OCI-LY3 (cell line): ENCODE measurements around the gene DNAH17.

ENCODE experiments used
- H2AFZ ChIP-seq: fragments of 200-600, 300-600 bp; shearing (Covaris generic); 2 replicates; pipeline ENCODE4 v1.6.0; 2014; ENCODE audit warnings: antibody characterized with exemption, low read depth, low read length
- H3K27ac ChIP-seq: fragments of 200-600, 300-600 bp; sonication (generic); 2 replicates; pipeline ENCODE4 v1.5.1; 2014; ENCODE audit warnings: mild to moderate bottlenecking, low read length, moderate library complexity, mixed read lengths
- H3K27me3 ChIP-seq: fragments of 200-600, 300-600 bp; sonication (generic); 2 replicates; pipeline ENCODE4 v1.6.1; 2014; ENCODE audit warnings: low read depth, low read length, mixed read lengths
- H3K36me3 ChIP-seq: fragments of 200-600, 300-600 bp; sonication (generic); replicated peaks from 2 replicates; pipeline ENCODE3; 2014; ENCODE audit warnings: low read depth, low read length, mixed read lengths
- H3K4me1 ChIP-seq: fragments of 300-600, 200-600 bp; sonication (generic); 2 replicates; pipeline ENCODE4 v1.6.1; 2014; ENCODE audit warnings: low read length, mixed read lengths
- H3K4me2 ChIP-seq: fragments of 200-600, 300-600 bp; sonication (generic); 2 replicates; pipeline ENCODE4 v1.6.1; 2014; ENCODE audit warnings: low read length, mixed read lengths
- H3K4me3 ChIP-seq: fragments of 300-600, 200-600 bp; sonication (generic); 2 replicates; pipeline ENCODE4 v1.5.1; 2014; ENCODE audit warnings: antibody characterized with exemption, mild to moderate bottlenecking, low read length, moderate library complexity
- H3K79me2 ChIP-seq: fragments of 300-600, 200-600 bp; shearing (Covaris generic); 2 replicates; pipeline ENCODE4 v1.6.1; 2014; ENCODE audit warnings: mild to moderate bottlenecking, low read length, mixed read lengths
- H3K9ac ChIP-seq: fragments of 300-600, 200-600 bp; shearing (Covaris generic); 2 replicates; pipeline ENCODE4 v1.6.0; 2014; ENCODE audit warnings: mild to moderate bottlenecking, low read length, moderate library complexity
- H3K9me3 ChIP-seq: fragments of 200-600, 300-600 bp; shearing (Covaris generic); 2 replicates; pipeline ENCODE4 v1.6.1; 2014; ENCODE audit warnings: low read length, mixed read lengths; ENCODE audit not compliant: insufficient read depth
- H4K20me1 ChIP-seq: fragments of 200-600, 300-600 bp; sonication (generic); 2 replicates; pipeline ENCODE4 v1.6.1; 2016; ENCODE audit warnings: low read length, mixed read lengths; ENCODE audit not compliant: insufficient read depth
- EZH2phosphoT487 ChIP-seq: fragments of 200-600 bp; shearing (Covaris generic); IDR thresholded peaks from 2 replicates; pipeline ENCODE4 v1.6.1; 2018; ENCODE audit warnings: antibody characterized with exemption, mixed run types, low read depth
- TF ChIP-seq, protein P1 (sequence below): fragments of 200-600, 300-600 bp; sonication (generic); IDR thresholded peaks from 2 replicates; pipeline ENCODE4 v1.5.1; 2014; ENCODE audit warnings: antibody characterized with exemption, low read length, low read depth

DNAH17 gene, protein sequence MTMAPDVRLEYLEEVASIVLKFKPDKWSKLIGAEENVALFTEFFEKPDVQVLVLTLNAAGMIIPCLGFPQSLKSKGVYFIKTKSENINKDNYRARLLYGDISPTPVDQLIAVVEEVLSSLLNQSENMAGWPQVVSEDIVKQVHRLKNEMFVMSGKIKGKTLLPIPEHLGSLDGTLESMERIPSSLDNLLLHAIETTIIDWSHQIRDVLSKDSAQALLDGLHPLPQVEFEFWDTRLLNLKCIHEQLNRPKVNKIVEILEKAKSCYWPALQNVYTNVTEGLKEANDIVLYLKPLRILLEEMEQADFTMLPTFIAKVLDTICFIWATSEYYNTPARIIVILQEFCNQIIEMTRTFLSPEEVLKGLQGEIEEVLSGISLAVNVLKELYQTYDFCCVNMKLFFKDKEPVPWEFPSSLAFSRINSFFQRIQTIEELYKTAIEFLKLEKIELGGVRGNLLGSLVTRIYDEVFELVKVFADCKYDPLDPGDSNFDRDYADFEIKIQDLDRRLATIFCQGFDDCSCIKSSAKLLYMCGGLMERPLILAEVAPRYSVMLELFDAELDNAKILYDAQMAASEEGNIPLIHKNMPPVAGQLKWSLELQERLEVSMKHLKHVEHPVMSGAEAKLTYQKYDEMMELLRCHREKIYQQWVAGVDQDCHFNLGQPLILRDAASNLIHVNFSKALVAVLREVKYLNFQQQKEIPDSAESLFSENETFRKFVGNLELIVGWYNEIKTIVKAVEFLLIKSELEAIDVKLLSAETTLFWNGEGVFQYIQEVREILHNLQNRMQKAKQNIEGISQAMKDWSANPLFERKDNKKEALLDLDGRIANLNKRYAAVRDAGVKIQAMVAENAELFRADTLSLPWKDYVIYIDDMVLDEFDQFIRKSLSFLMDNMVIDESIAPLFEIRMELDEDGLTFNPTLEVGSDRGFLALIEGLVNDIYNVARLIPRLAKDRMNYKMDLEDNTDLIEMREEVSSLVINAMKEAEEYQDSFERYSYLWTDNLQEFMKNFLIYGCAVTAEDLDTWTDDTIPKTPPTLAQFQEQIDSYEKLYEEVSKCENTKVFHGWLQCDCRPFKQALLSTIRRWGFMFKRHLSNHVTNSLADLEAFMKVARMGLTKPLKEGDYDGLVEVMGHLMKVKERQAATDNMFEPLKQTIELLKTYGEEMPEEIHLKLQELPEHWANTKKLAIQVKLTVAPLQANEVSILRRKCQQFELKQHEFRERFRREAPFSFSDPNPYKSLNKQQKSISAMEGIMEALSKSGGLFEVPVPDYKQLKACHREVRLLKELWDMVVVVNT (N-terminal part only)

DNA sequence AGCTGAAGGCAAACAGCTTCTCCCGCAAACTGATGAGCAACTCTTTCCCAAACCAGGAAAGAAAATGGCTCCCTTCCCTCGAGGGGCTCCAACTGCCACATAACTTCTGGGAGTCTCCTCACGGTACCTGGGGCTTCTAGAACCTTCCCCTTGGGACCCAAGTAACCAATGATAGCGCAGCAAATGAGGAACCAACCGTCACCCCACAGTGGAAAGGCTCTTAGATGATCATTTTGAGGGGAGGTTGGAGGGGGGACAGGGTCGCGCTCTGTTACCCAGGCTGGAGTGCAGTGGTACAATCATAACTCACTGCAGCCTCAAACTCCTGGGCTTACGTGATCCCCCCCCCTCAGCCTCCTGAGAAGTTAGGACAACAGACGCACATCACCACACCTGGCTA, at the start of gene DNAH17:
TSS of gene DNAH17 (minus strand) at position 101 of the 400 bp plus-strand sequence. CDS start 2,339 bp downstream, outside the sequence.
- Histone ChIP-seq H3K79me2 (no peaks in the 10 kb centered on the region), H3K36me3 (no peaks in the 10 kb centered on the region), H3K9ac (no peak within 1 kb of the TSS), H3K4me3 (no peak within 1 kb of the TSS), H3K27ac (no peak within 1 kb of the TSS), H3K4me2 (no peak within 1 kb of the TSS), H3K27me3 (no peaks in the 10 kb centered on the region), H2AFZ (no peak within 1 kb of the TSS), H4K20me1 (no peaks in the 10 kb centered on the region), H3K9me3 (no peaks in the 10 kb centered on the region), H3K4me1 (peaks cover 18% of the 10 kb centered on the region)
- TF ChIP-seq, protein P1, sequence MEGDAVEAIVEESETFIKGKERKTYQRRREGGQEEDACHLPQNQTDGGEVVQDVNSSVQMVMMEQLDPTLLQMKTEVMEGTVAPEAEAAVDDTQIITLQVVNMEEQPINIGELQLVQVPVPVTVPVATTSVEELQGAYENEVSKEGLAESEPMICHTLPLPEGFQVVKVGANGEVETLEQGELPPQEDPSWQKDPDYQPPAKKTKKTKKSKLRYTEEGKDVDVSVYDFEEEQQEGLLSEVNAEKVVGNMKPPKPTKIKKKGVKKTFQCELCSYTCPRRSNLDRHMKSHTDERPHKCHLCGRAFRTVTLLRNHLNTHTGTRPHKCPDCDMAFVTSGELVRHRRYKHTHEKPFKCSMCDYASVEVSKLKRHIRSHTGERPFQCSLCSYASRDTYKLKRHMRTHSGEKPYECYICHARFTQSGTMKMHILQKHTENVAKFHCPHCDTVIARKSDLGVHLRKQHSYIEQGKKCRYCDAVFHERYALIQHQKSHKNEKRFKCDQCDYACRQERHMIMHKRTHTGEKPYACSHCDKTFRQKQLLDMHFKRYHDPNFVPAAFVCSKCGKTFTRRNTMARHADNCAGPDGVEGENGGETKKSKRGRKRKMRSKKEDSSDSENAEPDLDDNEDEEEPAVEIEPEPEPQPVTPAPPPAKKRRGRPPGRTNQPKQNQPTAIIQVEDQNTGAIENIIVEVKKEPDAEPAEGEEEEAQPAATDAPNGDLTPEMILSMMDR, result no peak

DNA sequence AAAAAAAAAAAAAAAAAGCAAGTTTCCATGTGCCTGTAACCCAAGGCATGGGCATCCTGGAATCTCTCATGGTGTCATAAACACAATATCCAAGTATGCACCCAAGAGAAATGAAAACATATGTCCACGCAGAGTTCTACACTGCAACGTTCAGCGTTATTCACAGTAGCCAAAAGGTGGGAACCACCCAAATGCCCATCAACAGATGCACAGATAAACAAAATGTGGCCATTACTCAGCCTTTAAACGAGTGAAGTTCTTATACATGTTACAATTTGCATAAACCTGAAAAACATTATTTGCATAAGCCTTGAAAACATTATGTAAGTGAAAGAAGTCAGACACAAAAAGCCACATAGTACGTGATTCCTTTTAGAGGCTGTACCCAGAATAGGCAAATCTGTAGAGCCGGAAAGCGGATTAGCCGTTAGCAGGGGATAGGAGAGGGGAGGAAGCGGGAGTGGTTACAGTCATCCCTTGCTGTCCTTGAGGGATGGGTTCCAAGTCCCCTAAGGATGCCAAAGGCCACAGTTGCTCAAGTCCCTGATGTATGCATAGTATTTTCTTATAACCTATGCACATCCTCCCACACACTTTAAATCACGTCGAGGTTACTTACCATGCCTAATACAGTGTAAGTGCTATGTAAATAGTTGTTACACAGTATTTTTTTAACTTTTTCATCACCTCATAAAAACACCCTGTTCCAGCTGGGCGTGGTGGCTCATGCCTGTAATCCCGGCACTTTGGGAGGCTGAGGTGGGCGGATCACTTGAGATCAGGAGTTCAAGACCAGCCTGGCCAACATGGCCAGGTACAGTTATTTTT, 47.3 kb upstream of the DNAH17 start:
- Histone ChIP-seq H3K4me3 (no peak overlapping the region), H4K20me1 (no peaks in the 10 kb centered on the region), H3K9ac (no peak overlapping the region), H3K27me3 (no peaks in the 10 kb centered on the region), H3K4me2 (no peak overlapping the region), H3K27ac (no peak overlapping the region), H2AFZ (no peak overlapping the region), H3K36me3 (no peaks in the 10 kb centered on the region), H3K9me3 (no peaks in the 10 kb centered on the region), H3K79me2 (no peaks in the 10 kb centered on the region), H3K4me1 (no peaks in the 10 kb centered on the region)
- TF ChIP-seq EZH2phosphoT487, result no peak
- TF ChIP-seq, protein P1, result no peak

DNA sequence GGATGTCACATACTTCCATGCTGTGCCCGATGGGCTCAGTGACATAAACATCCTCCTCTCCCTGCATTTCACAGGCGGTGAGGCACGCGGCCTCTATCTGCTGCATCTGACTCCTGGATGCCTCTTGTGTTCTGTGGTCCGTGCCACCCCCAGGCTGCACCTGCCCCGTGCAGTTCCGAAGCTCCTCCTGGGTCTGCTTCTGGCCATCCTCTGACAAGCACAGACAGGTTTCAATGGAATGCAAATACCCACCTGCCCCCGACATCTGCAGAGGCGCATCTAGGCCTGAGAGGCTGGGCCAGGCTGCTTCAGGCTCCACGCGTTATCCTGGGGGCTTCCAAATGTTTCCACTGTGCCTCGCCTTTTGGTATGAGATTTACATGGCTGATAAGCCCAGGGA, 46.3 kb upstream of the DNAH17 start:
- Histone ChIP-seq H3K4me2 (no peak overlapping the region), H3K27me3 (no peaks in the 10 kb centered on the region), H2AFZ (no peak overlapping the region), H3K4me3 (no peak overlapping the region), H3K4me1 (no peaks in the 10 kb centered on the region), H3K36me3 (no peaks in the 10 kb centered on the region), H3K9ac (no peak overlapping the region), H3K27ac (no peak overlapping the region), H4K20me1 (no peaks in the 10 kb centered on the region), H3K79me2 (no peaks in the 10 kb centered on the region), H3K9me3 (no peaks in the 10 kb centered on the region)
- TF ChIP-seq EZH2phosphoT487, result no peak
- TF ChIP-seq, protein P1, result no peak
